Ascending aorta (tissue), 2 donors: Measurements from ENCODE around the gene MEN1. TPM values are rescaled to one million over a fixed set of nuclear protein-coding genes. Genes with fewer than 3 reads are reported as not detected.

Source experiments
- DNase-seq, 2 donors: peaks; one replicate each; pipeline ENCODE4 v3.0.0-alpha.2; 2019; ENCODE audit warnings: low spot score in 2 of 2
- H3K27ac ChIP-seq, 2 donors: fragments of 200-600 bp; sonication (generic); one replicate each; pipeline ENCODE4 v1.5.1; 2016 to 2017; ENCODE audit warnings: mild to moderate bottlenecking in 1 of 2
- H3K27me3 ChIP-seq: fragments of 200-600 bp; sonication (generic); one replicate; pipeline ENCODE4 v1.5.1; 2017
- H3K36me3 ChIP-seq, 2 donors: fragments of 200-600 bp; sonication (generic); one replicate each; pipeline ENCODE4 v1.5.1; 2016
- H3K4me1 ChIP-seq, 2 donors: fragments of 200-600 bp; sonication (generic); one replicate each; pipeline ENCODE4 v1.5.1; 2016 to 2017; ENCODE audit warnings: mild to moderate bottlenecking in 1 of 2
- H3K4me3 ChIP-seq, 2 donors: fragments of 200-600 bp; sonication (generic); one replicate each; pipeline ENCODE4 v1.5.1; 2016 to 2017; ENCODE audit warnings: mild to moderate bottlenecking in 1 of 2
- H3K9me3 ChIP-seq, 2 donors: fragments of 200-600 bp; sonication (generic); one replicate each; pipeline ENCODE4 v1.5.1; 2016
- CTCF ChIP-seq, 3 experiments: fragments of 200-600 bp in 2 of 3; fragments of 450-650 bp in 1 of 3; sonication (generic) in 2 of 3; IDR thresholded peaks; one replicate each; pipeline ENCODE4 v1.5.1; 2016 to 2019; ENCODE audit warnings: antibody characterized with exemption in 3 of 3, mild to moderate bottlenecking in 1 of 3, moderate library complexity in 1 of 3
- intact Hi-C: fragments of 100-400 bp; cut with DNase I; formaldehyde crosslinking; loops from one replicate; pipeline ENCODE4 v1.15.1; 2023
- total RNA-seq: library from RNA; depleted of rRNA; stranded (reverse); fragments of >200 nt; gene quantifications from one replicate; pipeline ENCODE4 v1.1.0, GENCODE V29; 2016

MEN1 gene
- total RNA-seq, 1 donor from 2014 or later, result 36.6 TPM

- intact Hi-C loops, result loop anchor here (2.0 kb wide), 1 partner anchor 32 kb away; the partner anchor contains the start of gene SF1
- TF ChIP-seq CTCF (IDR thresholded peaks at IDR 0.05), result no peak
- H3K4me3 ChIP-seq, result peak overlapping the region; percentile 87 to 91
- H3K27ac ChIP-seq, result peak overlapping the region in 1 of 2 donors; percentile 33
- H3K36me3 ChIP-seq, result peaks cover 8 to 15% of the 10 kb centered on the region in 2 donors
- H3K9me3 ChIP-seq, result no peaks in the 10 kb centered on the region
- H3K27me3 ChIP-seq, result no peaks in the 10 kb centered on the region
- peaks cover 0 to 9% of the 10 kb centered on the region in 2 donors for H3K4me1 ChIP-seq
- no peak for DNase-seq
Measured at GRCh38 chr11:64810891-64811272, 531 bp upstream of the MEN1 start.

GRCh38 chr11:64809781-64810241 is 540 bp downstream of the MEN1 start:
- no peak for TF ChIP-seq CTCF (IDR thresholded peaks at IDR 0.05)
- no peaks in the 10 kb centered on the region for H3K27me3 ChIP-seq
- intact Hi-C loops, result loop anchor here (2.0 to 10.0 kb wide), 2 partner anchors 31 to 275 kb away; partner anchors contain the start of genes CDCA5, SF1 and ZFPL1
- H3K4me1 ChIP-seq, result peaks cover 0 to 9% of the 10 kb centered on the region in 2 donors
- H3K9me3 ChIP-seq, result no peaks in the 10 kb centered on the region
- H3K27ac ChIP-seq, result peak overlapping the region; percentile 61 to 67
- H3K36me3 ChIP-seq, result peaks cover 8 to 25% of the 10 kb centered on the region in 2 donors
- peak overlapping the region; percentile 87 to 91 for H3K4me3 ChIP-seq
- no peak for DNase-seq

- DNase-seq, result no peak
- TF ChIP-seq CTCF (IDR thresholded peaks at IDR 0.05), result no peak
- Histone ChIP-seq H3K36me3 (peaks cover 8 to 29% of the 10 kb centered on the region in 2 donors), H3K27me3 (no peaks in the 10 kb centered on the region), H3K4me3 (no peak overlapping the region), H3K27ac (peak overlapping the region in 1 of 2 donors; percentile 2), H3K9me3 (no peaks in the 10 kb centered on the region), H3K4me1 (peaks cover 8 to 27% of the 10 kb centered on the region in 2 donors)
- intact Hi-C loops, result loop anchor here (10.0 kb wide), 1 partner anchor 279 kb away; the partner anchor contains the start of genes CDCA5 and ZFPL1
Measured at GRCh38 chr11:64805481-64805880, 4.9 kb downstream of the MEN1 start.

GRCh38 chr11:64804346-64805210 is 5.8 kb downstream of the MEN1 start:
- Histone ChIP-seq H3K36me3 (peaks cover 8 to 29% of the 10 kb centered on the region in 2 donors), H3K27me3 (no peaks in the 10 kb centered on the region), H3K4me1 (peaks cover 8 to 24% of the 10 kb centered on the region in 2 donors), H3K27ac (peak overlapping the region; percentile 91 to 94), H3K9me3 (no peaks in the 10 kb centered on the region), H3K4me3 (peak overlapping the region in 1 of 2 donors; percentile 65)
- intact Hi-C loops, result loop anchor here (10.0 kb wide), 1 partner anchor 280 kb away; the partner anchor contains the start of genes CDCA5 and ZFPL1
- DNase-seq, result no peak
- no peak for TF ChIP-seq CTCF (IDR thresholded peaks at IDR 0.05)

- Histone ChIP-seq H3K4me3 (peak overlapping the region; percentile 65 to 80), H3K4me1 (peaks cover 8 to 18% of the 10 kb centered on the region in 2 donors), H3K36me3 (peaks cover 8 to 29% of the 10 kb centered on the region in 2 donors), H3K9me3 (no peaks in the 10 kb centered on the region), H3K27ac (peak overlapping the region; percentile 91 to 94), H3K27me3 (no peaks in the 10 kb centered on the region)
- DNase-seq, result no peak
- no peak for TF ChIP-seq CTCF (IDR thresholded peaks at IDR 0.05)
- intact Hi-C loops, result loop anchor here (1.0 to 10.0 kb wide), 3 partner anchors 25 to 281 kb away; partner anchors contain the start of genes CDCA5 and ZFPL1
Measured at GRCh38 chr11:64803846-64804345, 6.5 kb downstream of the MEN1 start.
